H1 (cell line): ENCODE measurements around the gene GSK3B. TPM values are rescaled to one million over a fixed set of nuclear protein-coding genes. Genes with fewer than 3 reads are reported as not detected.

Experiments used
- CTCF ChIA-PET: fragments of 300-600 bp; sonication (Branson Sonifier 250); formaldehyde crosslinking; loops from one replicate; lab custom pipeline; 2021; ENCODE audit not compliant: partially characterized antibody; lab: Charles Lee
- POLR2A ChIA-PET: fragments of 300-600 bp; sonication (Branson Sonifier 250); formaldehyde crosslinking; loops from one replicate; lab custom pipeline; 2021; ENCODE audit warnings: inconsistent platforms; ENCODE audit not compliant: partially characterized antibody; lab: Charles Lee
- DNase-seq, 2 experiments: peaks; one replicate each; pipeline versions ENCODE4 v3.0.0 to v3.0.0-alpha.2; 2010 to 2022; ENCODE audit warnings: low spot score in 2 of 2, low read depth in 1 of 2, mixed read lengths in 1 of 2
- FAIRE-seq: peaks from 2 replicates; lab custom pipeline; 2011; peaks lifted over from hg19 to GRCh38; lab: Jason Lieb, UNC
- H2AFZ ChIP-seq: 2 replicates; pipeline ENCODE4 v1.8.1; 2012; ENCODE audit warnings: low read length, inconsistent platforms
- H2AK5ac ChIP-seq: 2 replicates; pipeline ENCODE4 v1.6.1; 2013; ENCODE audit warnings: low read depth, low read length
- H2BK120ac ChIP-seq: replicated peaks from 2 replicates; pipeline ENCODE3; 2013; ENCODE audit warnings: low read depth, low read length, inconsistent platforms
- H2BK12ac ChIP-seq: 2 replicates; pipeline ENCODE4 v1.6.1; 2013; ENCODE audit warnings: low read depth, low read length
- H2BK15ac ChIP-seq: 2 replicates; pipeline ENCODE4 v1.6.1; 2013; ENCODE audit warnings: low read length
- H2BK20ac ChIP-seq: 2 replicates; pipeline ENCODE4 v1.6.1; 2013; ENCODE audit warnings: low read length
- H2BK5ac ChIP-seq: 2 replicates; pipeline ENCODE4 v1.6.1; 2013; ENCODE audit warnings: low read depth, low read length
- H3K14ac ChIP-seq: 2 replicates; pipeline ENCODE4 v1.6.1; 2013; ENCODE audit warnings: inconsistent platforms; ENCODE audit not compliant: insufficient read length
- H3K18ac ChIP-seq: 2 replicates; pipeline ENCODE4 v1.6.1; 2013; ENCODE audit warnings: low read length; ENCODE audit errors: extremely low read depth
- H3K23ac ChIP-seq: 2 replicates; pipeline ENCODE4 v1.6.1; 2013; ENCODE audit warnings: inconsistent platforms; ENCODE audit not compliant: insufficient read length
- H3K23me2 ChIP-seq: 2 replicates; pipeline ENCODE4 v1.6.1; 2013; ENCODE audit warnings: low read depth, low read length
- H3K27ac ChIP-seq: 2 replicates; pipeline ENCODE4 v1.6.1; 2011; ENCODE audit warnings: low read depth, low read length, inconsistent platforms
- H3K27me3 ChIP-seq, 4 experiments: replicated peaks in 1 of 4; 1 replicate in 1 of 4; 2 replicates in 3 of 4; pipeline versions ENCODE4 v1.6.1 to v1.8.1; 2011 to 2013; ENCODE audit warnings: low read length in 3 of 4, mild to moderate bottlenecking in 3 of 4, inconsistent platforms in 2 of 4, mixed read lengths in 2 of 4, moderate library complexity in 1 of 4; ENCODE audit not compliant: control insufficient read depth in 3 of 4, insufficient read depth in 3 of 4; ENCODE audit errors: extremely low read depth in 1 of 4
- H3K36me3 ChIP-seq, 4 experiments: 2 replicates each; pipeline versions ENCODE4 v1.6.1 to v1.8.1; 2011 to 2013; ENCODE audit warnings: mild to moderate bottlenecking in 4 of 4, low read length in 3 of 4, moderate library complexity in 2 of 4, control low read depth in 1 of 4, inconsistent platforms in 1 of 4; ENCODE audit not compliant: insufficient read depth in 4 of 4, control insufficient read depth in 2 of 4
- H3K4ac ChIP-seq: replicated peaks from 2 replicates; pipeline ENCODE3; 2013; ENCODE audit warnings: low read length, low read depth, mixed read lengths, inconsistent platforms; ENCODE audit not compliant: insufficient read length
- H3K4me1 ChIP-seq, 4 experiments: replicated peaks in 1 of 4; 1 replicate in 1 of 4; 2 replicates in 3 of 4; pipeline versions ENCODE4 v1.6.1 to v1.8.1; 2011 to 2013; ENCODE audit warnings: low read length in 3 of 4, inconsistent platforms in 2 of 4, mixed read lengths in 1 of 4; ENCODE audit not compliant: insufficient read depth in 4 of 4, control insufficient read depth in 3 of 4
- H3K4me2 ChIP-seq, 2 experiments: 2 replicates each; pipeline versions ENCODE4 v1.6.1 to v1.8.1; 2011 to 2013; ENCODE audit warnings: low read depth in 2 of 2, low read length in 2 of 2, control low read depth in 1 of 2, inconsistent platforms in 1 of 2, mild to moderate bottlenecking in 1 of 2; ENCODE audit not compliant: insufficient read depth in 1 of 2
- H3K4me3 ChIP-seq, 4 experiments: fragments of 200-600, 300-600 bp in 1 of 4; sonication (generic), shearing (Covaris generic), sonication (Bioruptor Twin) in 1 of 4; 2 replicates each; pipeline versions ENCODE4 v1.5.1 to v1.8.1; 2011 to 2016; ENCODE audit warnings: low read length in 4 of 4, low read depth in 3 of 4, control low read depth in 2 of 4, inconsistent platforms in 2 of 4, mild to moderate bottlenecking in 2 of 4, mixed read lengths in 1 of 4, moderate library complexity in 1 of 4; ENCODE audit not compliant: insufficient read depth in 2 of 4; ENCODE audit errors: extremely low read depth in 1 of 4
- H3K56ac ChIP-seq: replicated peaks from 2 replicates; pipeline ENCODE3; 2013; ENCODE audit warnings: low read depth, mild to moderate bottlenecking, mixed read lengths, low read length, inconsistent platforms; ENCODE audit not compliant: insufficient read length
- H3K79me1 ChIP-seq: 2 replicates; pipeline ENCODE4 v1.6.1; 2013; ENCODE audit warnings: low read depth, low read length, control low read depth
- H3K79me2 ChIP-seq, 2 experiments: 2 replicates each; pipeline versions ENCODE4 v1.6.1 to v1.8.1; 2012 to 2013; ENCODE audit warnings: low read length in 2 of 2, mild to moderate bottlenecking in 2 of 2, inconsistent platforms in 1 of 2; ENCODE audit not compliant: insufficient read depth in 2 of 2, control insufficient read depth in 1 of 2
- H3K9ac ChIP-seq, 4 experiments: replicated peaks in 1 of 4; 1 replicate in 1 of 4; 2 replicates in 3 of 4; pipeline versions ENCODE4 v1.6.1 to v1.8.1; 2011 to 2013; ENCODE audit warnings: low read depth in 3 of 4, low read length in 3 of 4, control low read depth in 2 of 4, mild to moderate bottlenecking in 2 of 4, moderate library complexity in 2 of 4, inconsistent platforms in 1 of 4; ENCODE audit errors: extremely low read depth in 1 of 4
- H3K9me3 ChIP-seq, 2 experiments: 2 replicates each; pipeline versions ENCODE4 v1.6.1 to v1.8.1; 2012 to 2013; ENCODE audit warnings: mild to moderate bottlenecking in 2 of 2, moderate library complexity in 2 of 2, control low read depth in 1 of 2, inconsistent platforms in 1 of 2, low read depth in 1 of 2, low read length in 1 of 2, mixed read lengths in 1 of 2; ENCODE audit not compliant: insufficient read depth in 2 of 2
- H4K20me1 ChIP-seq, 2 experiments: replicated peaks in 1 of 2; 2 replicates each; pipeline versions ENCODE3 to v1.8.1; 2011 to 2013; ENCODE audit warnings: inconsistent platforms in 2 of 2, low read length in 2 of 2, mild to moderate bottlenecking in 1 of 2; ENCODE audit not compliant: insufficient read depth in 2 of 2, control insufficient read depth in 1 of 2
- H4K5ac ChIP-seq: 2 replicates; pipeline ENCODE4 v1.6.1; 2013; ENCODE audit warnings: low read length, low read depth, mixed read lengths, inconsistent platforms; ENCODE audit not compliant: insufficient read length
- H4K8ac ChIP-seq: 2 replicates; pipeline ENCODE4 v1.8.0; 2013; ENCODE audit warnings: mild to moderate bottlenecking, moderate library complexity, low read length, inconsistent platforms; ENCODE audit not compliant: insufficient read depth; ENCODE audit errors: extremely low read depth
- H4K91ac ChIP-seq: replicated peaks from 2 replicates; pipeline ENCODE3; 2013; ENCODE audit warnings: low read length, mixed read lengths, inconsistent platforms; ENCODE audit not compliant: insufficient read length
- CTBP2 ChIP-seq: IDR thresholded peaks from 2 replicates; pipeline ENCODE4 v1.7.0; 2011; ENCODE audit warnings: borderline replicate concordance, mild to moderate bottlenecking, moderate library complexity, mixed read lengths, low read length; ENCODE audit not compliant: insufficient read depth, insufficient read length
- MAX ChIP-seq: IDR thresholded peaks from 2 replicates; pipeline ENCODE4 v1.6.1; 2012; ENCODE audit warnings: inconsistent platforms
- POLR2A ChIP-seq, 2 experiments: IDR thresholded peaks; 1 replicate in 1 of 2; 2 replicates in 1 of 2; pipeline ENCODE4 v1.6.1; 2011; ENCODE audit warnings: low read depth in 2 of 2, low read length in 2 of 2, mild to moderate bottlenecking in 2 of 2; ENCODE audit errors: control extremely low read depth in 1 of 2
- SUZ12 ChIP-seq: fragments of 200-600 bp; sonication (generic); IDR thresholded peaks from 2 replicates; pipeline ENCODE4 v1.6.1; 2012; ENCODE audit warnings: mild to moderate bottlenecking, inconsistent platforms, low read length, moderate library complexity, mixed read lengths
- WGBS, 2 experiments: shearing (Covaris generic) in 1 of 2; methylation state at CpG; one replicate each; pipeline versions ENCODE4 v1.1.6 to v1.1.7; 2013 to 2015; ENCODE audit warnings: low lambda C conversion rate in 2 of 2, mixed read lengths in 2 of 2, inconsistent platforms in 1 of 2, low coverage in 1 of 2, missing lambda C conversion rate in 1 of 2; ENCODE audit not compliant: insufficient replicate concordance in 2 of 2, insufficient coverage in 1 of 2, insufficient read length in 1 of 2; ENCODE audit errors: extremely low coverage in 1 of 2, missing lambda C conversion rate in 1 of 2; 5-methylcytosine and 5-hydroxymethylcytosine counted together
- polyA plus RNA-seq, 7 experiments: library from polyadenylated mRNA; depleted of rRNA in 3 of 7; stranded (reverse) in 5 of 7; unstranded in 2 of 7; fragments of >200 nt in 5 of 7; fragments of 200-250 nt in 2 of 7; gene quantifications; 1 replicate in 5 of 7; 2 replicates in 1 of 7; 4 replicates in 1 of 7; pipeline versions ENCODE4 v1.2.1 to v1.2.3, GENCODE V29; 2011 to 2013; ENCODE audit warnings: missing spikeins in 2 of 7, mixed read lengths in 2 of 7
- total RNA-seq: library from RNA; stranded (reverse); fragmentation: NEBNext Ultra II Directional; extraction: Animal tissue kit (Norgen Biotek cat#: 25700); gene quantifications from 2 replicates; pipeline ENCODE4 v1.2.1, GENCODE V29; 2021

Gene GSK3B
- total and polyA plus RNA-seq, 2 of the 8 experiments (the other 6 are each of a cell fraction or from before 2014, with no cell fraction given): 24.2 to 50.7 TPM

GRCh38 chr3:119967353-119968006 lies 126.8 kb downstream of the GSK3B start:
- Histone ChIP-seq H2AK5ac (no peak overlapping the region), H3K23ac (no peak overlapping the region), H3K4me3 (no peak overlapping the region), H2BK12ac (no peak overlapping the region), H3K4me1 (no peaks in the 10 kb centered on the region), H4K20me1 (peaks cover 0 to 3% of the 10 kb centered on the region in 2 experiments), H3K9ac (no peak overlapping the region), H2BK20ac (no peak overlapping the region), H3K27me3 (no peaks in the 10 kb centered on the region), H2BK15ac (no peak overlapping the region), H4K5ac (no peak overlapping the region), H3K23me2 (no peaks in the 10 kb centered on the region), H3K14ac (no peak overlapping the region), H3K79me1 (no peaks in the 10 kb centered on the region), H3K79me2 (peaks cover 0 to 55% of the 10 kb centered on the region in 2 experiments; a peak in 2 of 4 replicates), H3K27ac (no peak overlapping the region), H3K4ac (no peak overlapping the region), H4K8ac (no peak overlapping the region), H4K91ac (no peak overlapping the region), H3K36me3 (no peaks in the 10 kb centered on the region), H3K4me2 (no peak overlapping the region), H2BK5ac (no peak overlapping the region), H3K18ac (no peak overlapping the region), H2AFZ (no peak overlapping the region), H2BK120ac (no peak overlapping the region), H3K9me3 (0 out of 4 replicates have a peak, but pooled peaks cover 0 to 2% of the 10 kb centered on the region in 2 experiments), H3K56ac (no peak overlapping the region)
- ChIA-PET POLR2A (no interaction called here), CTCF (no interaction called here)
- no peak for FAIRE-seq
- TF ChIP-seq POLR2A (IDR thresholded peaks at IDR 0.05; ENCODE audit: control extremely low read depth in 1 of 2, low read depth in 2 of 2, low read length in 2 of 2) (no peak), SUZ12 (no peak), CTBP2 (no peak), MAX (no peak)
- DNase-seq: no peak
- 88% methylated on average over 6 of the region's 7 CpGs; no CpG with 5 or more reads in 1 of the 2 experiments for WGBS, 2 experiments
